ENCODE data around the gene SYNPR.

SYNPR gene

DNA sequence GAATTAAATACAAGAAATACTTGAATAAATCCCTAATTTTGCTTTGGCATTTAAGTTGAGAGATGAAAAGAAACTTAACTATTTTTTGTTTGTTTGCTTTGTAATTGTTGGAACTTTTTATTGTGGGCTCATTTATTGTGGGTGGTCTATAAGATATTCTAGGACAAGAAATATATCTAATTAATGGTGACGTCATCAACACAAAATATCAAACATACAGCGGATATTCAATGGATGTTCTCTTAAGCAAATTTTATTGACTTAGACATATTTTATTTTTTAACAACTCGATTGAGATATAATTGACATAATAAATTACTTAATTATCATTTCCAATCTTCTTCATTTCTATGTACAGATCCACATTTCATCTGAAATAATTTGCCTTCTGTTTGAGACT is 30.0 kb downstream of the SYNPR start:
- DNase-seq: no peak

DNA sequence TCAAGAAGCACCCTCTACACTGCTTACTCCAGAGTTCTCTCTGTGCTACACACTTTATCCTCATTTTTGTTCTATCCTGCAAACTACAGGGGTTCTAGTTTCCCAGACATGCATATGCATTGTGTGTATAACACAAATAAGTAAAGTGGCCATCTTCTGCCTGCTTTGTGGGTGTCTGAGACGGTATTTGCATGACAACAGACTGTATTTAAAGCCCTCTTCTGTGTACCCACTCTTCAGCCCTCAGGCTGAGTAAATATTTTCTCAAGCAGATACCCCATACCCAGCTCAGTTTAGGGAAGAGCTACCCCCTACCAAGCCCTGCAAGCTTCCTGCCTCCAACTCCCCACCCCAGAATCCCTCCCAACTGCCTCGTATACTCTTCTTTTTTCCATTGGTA is 31.7 kb downstream of the SYNPR start:
- no peak for DNase-seq

DNA sequence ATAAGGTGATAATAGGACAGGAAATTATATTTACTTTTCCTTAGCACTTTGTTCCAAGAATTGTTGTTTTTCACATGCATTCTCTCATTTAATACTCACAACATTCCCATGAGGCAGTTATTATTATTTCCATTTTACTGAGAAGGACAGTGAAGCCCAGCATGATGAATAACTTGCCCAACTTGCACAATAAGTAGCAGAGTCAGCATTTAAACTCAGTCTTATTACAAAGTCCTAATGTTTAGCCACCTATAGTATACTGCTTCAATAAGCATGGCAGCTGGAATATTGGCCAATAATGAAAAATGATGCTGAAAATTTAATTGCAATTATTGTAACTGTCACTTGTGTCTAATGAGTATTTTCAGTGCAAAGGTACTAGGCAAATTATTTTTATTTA is 45.7 kb downstream of the SYNPR start:
- DNase-seq: no peak

DNA sequence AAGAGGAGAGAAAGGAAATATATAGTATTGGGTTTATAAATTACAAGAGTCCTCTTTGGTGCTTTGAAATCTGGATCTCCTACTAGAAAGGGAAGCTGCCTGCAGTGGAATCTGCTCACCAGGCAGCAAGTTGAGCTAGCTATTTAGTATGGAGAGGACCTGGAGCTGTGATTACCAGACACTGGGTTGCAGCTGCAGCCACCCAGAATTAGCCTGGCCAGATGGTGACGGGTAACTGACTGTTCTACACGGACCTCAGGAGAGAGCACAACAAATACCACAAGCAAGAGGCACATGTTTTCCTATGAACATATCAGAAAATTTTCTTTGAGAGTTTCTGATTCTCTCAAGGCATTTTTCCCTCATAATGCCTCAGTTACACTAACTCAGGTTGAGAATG is 46.5 kb downstream of the SYNPR start:
- DNase-seq: no peak

DNA sequence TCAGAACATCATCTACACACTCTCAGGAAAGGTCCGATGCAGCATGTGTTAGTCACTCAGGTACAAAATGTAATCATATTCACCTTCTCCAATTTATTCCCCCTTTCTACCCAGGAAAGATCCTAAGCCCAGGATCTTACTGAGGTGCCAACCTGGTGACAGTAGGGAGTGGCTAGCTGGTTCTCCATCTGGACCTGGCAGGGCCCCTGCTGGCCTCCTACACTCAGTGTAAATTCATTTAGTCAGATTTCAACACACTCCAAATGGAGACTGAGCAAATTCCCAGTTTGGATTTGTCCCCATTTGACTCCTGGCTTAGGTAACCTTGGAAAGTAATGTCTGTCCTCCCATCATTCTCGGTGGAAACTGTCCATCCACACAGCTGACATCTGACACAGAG is 47.3 kb downstream of the SYNPR start:
- no peak for DNase-seq

DNA sequence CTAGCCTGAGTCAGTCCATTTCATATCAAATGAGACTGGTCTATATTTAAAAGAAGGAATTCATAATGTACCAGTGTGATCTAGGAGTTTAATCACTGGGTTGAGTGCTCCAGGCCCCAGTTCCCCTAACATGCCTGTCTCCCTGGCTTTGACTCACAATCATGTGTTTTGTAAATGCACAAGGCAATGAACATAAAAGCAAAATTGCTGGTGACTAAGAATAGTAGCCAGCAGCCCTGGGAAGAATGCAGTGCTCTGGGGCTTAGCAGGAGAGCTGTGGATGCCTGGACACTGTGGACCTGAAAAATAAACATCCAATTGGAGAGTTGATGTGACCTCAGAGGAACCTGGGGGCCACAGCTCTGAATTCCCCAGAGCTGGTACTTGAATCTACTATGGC is 50.3 kb downstream of the SYNPR start:
- no peak for DNase-seq

DNA sequence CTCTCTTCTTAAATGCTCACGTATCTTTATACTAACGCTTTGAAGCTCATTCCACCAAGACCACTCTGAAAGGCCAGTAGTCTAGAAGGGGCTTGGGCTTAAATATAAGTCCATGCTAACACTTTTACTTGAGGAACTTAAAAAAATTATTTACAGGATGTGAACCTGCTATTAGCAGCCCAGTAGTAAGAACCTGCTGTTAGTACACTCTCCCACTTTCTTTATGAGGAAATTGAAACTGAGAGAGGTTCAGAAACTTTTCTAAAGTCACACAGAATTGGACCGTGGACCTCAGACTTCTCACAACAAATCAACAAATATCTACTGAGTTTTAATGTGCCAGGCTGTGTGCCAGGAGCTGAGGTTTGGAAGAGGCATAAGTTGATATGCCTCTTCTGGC is 53.4 kb downstream of the SYNPR start:
- DNase-seq: no peak

DNA sequence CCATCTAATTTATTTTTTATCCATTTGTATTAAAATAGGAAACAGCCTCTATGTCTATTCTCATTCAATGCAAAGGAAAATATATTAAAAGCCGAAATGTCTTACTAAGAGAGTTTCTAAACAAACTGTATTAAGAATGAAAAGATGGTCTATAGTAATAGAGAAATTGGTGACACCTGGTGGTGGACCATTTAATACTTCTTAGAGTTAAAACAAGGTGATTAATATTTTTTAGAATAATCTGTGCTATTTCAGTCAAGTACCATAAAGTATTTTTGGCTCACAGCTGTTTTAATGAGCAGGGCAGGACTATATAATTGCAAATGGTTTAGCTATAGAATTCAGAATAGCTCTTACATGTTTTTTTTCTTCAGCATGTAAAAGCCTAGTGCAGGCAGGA is 55.7 kb downstream of the SYNPR start:
- DNase-seq: no peak

DNA sequence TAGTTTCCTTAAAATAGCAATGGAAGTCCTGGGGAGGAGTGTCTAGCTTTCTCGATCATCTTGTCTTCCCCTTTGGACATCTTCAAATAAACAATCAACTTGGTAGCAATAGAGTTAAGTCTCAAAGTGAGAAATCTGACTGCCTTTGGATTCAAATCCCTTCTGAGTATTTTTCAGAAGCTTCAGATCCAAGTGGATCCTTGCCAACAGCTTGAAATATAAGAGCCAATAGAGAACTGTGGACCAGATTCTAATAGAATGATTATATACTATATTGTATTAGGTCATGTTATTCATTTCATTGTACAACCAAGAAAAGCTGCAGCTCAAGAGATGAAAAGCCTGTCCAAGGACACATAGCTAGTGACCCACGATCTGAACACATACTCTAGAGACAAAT is 60.2 kb downstream of the SYNPR start:
- no peak for DNase-seq

DNA sequence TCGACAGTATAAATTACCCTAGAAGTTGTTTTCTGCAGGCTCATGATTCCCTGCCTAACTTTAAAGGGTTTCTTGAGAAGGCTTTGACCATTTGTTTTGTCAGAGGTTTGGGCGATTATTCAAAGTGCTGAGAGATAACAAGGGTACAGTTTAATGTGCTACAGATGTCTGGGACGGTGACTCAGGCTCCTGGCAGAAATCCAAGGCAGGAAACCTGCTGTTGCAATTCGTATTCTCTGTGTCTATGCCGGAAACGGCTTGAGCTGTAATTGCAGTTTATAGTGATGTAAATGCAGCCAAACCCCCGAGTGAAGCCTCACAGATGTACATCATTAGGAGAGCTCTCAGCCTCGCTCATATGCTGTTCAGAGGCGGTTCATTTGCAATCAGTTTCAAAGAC is 65.6 kb downstream of the SYNPR start:
- DNase-seq: peak; percentile 7

DNA sequence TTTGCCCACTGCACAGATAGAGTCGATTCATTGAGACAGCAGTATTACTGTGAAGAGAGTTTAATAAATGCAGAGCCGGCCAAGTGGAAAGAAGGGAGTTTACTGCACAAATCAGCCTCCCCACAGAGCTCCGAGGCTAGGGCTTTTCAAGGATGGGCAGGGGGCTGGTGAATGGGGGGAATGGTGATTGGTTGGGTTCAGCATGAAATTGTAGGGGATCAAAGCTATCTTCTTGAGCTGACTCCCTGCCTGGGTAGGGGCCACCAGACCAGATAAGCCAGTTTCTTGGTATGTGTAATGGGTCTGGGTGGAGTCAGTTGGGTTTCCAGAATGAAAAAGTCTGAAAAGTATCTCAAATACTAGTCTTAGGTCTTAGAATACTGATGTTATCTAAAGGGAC is 66.6 kb downstream of the SYNPR start:
- no peak for DNase-seq

DNA sequence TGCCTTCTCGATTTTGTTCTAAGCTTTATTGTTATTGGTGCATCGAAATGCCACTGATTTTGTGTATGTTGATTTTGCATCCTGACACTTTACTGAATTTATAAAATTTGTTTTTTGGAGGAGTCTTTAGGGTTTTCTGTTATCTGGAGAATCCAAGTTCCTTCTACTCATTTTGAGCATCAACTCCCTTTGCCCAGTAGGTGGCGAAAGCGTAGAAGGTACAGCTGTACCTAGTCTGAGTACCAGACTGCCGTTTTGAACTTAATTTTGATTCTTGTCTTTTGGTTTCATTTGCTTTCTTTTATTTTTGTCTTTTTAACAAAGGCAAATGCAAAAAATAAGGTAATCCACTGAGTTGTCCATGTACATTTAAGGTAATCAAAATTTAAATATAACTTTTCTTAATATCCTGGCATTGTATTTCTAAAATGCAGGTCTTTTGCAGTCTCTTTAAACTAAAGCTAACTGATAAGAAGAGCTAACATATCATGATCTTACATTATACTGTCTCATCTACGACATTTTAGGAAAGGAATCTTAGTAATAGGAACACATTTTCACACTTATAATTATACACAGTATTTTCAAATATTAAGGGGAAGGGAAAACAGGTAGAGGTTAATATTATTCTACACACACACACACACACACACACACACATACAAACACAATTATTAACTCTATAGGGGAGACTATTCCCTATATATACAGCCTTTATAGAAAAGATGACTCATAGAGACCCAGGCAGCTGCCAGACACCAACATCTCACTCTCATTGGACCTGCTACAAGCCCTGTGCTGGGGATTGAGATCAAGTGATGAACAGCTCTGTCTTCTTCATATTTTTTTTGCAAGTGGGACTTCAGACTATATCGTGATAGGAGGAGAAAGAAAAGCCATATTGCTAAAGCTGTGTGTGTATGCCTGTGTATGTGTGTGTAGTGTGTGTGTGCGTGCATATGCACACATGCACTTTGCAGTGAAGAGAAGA is 71.8 kb downstream of the SYNPR start:
- peak; percentile 20 for DNase-seq

DNA sequence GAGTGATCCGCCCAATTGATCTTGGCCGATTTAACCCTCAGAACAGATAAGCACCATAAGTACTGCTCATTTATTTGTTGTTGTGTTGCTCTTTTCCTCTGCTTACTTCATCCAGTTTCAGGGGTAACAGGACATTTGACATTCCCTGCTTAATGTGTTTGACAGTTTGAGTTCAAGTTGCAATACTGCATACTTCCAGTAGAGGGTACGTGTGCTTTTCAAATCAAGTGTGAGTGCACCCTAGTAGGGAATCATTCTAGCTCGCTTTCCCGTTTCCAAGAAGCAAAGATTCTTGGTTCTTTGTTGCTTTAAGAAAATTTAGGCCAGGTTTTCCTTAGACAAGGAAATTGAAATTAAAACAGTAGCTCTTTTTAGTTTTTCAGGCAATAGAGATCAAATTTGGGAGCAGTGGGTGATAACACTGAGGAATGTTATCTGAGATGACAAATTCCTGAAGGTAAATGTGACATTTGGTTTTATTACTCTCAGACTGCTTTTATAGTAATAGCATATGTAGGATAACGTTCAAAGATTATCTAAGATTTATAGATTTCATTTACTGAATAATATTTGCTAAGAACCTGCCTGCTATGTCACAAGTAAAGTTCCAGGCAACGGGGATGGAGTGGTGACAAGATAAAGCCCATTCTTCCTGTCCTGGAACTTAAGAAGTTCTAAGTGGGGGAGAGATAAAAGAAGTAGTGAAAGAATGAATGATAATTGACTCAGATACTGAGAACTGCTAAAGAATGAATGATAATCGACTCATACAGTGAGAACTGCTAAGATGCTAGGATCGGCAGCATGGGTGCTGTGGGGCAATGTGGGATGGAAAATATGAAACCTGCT is 73.3 kb downstream of the SYNPR start:
- DNase-seq: peak; percentile 11

DNA sequence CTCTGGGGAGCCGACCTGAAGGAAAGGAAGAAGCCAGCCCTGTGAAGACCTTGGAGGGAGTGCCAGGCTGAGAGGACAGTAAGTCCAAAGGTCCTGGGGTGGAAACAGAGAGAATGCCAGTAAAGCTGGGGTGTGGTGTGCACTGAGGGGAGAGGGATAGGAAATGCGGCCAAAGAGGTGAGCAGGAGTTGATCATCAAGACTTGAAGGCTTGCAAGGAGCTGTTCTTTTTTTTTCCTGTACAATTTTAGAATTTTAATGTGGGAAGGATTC is 73.8 kb downstream of the SYNPR start:
- DNase-seq: no peak

DNA sequence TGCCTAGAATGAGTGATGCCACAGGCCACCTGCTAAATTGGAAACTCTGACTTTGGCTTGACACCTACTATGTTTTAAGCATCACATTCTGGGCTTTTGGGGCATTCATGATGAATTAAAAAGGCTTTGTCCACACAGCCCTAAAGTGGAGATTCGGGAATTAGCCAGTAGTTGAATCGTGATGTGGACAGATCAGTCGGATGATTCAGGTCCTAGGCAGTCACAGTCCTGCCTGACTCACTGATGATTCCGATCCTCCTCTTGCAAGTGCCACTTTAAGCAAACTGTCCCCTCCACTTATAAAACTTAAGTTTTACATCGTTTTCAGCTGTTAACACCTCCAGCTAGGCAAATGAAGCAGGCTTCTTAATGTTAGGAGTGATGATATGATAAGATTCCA is 75.3 kb downstream of the SYNPR start:
- DNase-seq: no peak

DNA sequence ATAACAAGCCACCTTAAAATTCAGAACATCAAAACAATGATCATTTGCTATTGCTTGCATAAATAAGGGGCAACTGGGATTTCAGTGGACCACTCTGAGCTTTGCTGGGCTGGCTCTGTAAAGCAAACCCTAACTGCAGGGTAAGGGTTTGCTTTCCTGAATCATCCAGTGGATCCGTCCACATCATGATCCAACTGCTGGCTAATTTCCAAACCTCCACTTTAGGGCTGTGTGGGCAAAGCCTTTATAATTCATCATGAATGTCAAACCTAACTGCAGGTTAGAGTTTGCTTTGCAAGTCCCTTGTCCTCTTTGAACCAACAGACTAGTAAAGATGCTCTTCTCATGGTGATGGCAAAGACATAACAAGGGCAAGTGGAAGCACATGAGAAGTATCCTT is 76.1 kb downstream of the SYNPR start:
- no peak for DNase-seq

DNA sequence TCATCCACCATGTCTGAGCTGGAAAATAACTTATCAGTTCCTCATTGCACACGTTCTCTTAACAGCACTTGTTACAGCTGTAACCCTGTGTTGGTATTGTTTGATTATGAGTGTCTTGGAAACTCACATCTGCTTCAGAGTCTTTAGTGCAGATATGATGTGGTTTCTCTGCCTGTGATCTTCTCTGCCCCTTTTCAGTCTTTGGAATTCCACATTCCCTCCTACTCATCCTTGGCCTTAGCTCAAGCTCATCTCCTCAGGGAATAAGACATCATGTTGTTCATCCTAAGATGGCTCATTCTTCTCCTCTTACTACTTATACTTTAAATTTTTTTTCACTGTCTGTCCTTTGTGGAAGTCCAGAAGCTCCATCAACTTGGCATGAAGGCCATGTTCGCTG is 77.7 kb downstream of the SYNPR start:
- no peak for DNase-seq

DNA sequence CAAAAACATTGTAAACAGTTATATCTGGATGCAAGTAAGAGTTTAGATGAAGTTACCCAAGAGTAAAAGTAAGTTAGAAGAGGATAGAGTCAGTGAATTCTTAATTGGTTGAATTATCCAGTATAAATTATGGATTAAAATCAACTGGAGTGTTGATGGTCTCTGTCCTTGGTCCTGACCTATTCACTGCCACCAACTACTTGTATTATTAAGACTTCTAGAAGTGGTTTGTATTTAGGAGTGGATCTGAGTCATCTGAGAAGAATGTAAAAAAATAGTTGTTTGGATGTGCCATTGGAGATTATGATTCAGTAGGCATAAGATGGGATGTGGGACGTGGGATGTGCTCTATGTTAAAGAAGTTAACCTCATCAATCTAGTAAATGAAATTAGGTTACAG is 86.4 kb downstream of the SYNPR start:
- DNase-seq: no peak

DNA sequence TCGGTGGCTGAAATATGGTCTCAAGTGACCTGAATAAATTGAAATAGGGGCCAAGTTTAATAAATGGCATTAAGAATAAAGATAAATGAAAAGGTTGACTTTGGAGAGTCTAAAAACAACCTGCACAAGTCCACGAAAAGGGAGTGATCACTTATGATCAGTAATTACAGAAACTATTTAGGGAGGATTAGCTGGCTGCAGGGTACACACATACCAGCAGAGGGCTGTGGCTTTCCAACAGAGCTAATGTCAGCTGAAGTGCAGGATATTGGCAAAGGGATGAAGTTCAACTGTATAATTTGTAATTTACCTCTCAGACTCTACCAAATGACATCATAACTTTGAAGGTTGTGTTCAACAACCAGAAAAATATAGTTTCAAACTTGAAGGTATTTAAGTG is 86.8 kb downstream of the SYNPR start:
- DNase-seq: no peak

DNA sequence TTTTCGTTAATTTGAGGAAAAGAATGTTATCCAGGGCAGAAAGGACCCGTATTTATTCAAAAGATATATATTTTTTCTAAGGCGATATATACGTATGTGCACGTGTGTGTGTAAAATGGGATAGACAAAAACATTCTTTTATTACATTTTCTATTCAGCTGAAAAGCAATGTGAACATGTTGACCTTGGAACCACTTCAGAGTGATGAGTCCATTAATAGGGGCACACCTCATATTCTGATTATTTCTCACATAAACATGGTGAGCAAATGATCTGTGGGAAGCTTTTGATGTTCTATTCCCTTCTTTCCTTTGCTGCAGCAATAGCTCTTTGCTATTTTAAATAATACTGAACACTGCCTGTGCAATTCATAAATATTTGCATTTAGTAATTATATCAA is 87.6 kb downstream of the SYNPR start:
- DNase-seq: no peak

DNA sequence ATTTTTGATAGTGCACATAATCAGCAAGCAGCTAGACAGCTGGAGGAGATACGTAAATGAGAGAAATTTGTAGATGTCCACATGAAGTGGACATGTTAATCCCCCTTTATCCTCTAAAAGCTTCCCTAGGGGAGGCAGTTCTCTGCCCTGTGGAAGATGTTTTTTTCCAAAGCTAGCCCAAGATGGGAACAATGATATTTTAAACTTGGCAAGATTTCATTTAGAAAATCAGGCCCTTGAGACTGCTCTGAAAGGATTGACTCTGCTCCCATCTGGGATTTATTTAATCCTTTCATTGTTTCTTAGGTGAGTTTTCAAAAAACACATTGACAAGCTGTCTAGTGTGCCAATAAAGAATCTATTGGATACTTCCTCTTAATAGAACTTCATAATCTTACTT is 92.0 kb downstream of the SYNPR start:
- no peak for DNase-seq

DNA sequence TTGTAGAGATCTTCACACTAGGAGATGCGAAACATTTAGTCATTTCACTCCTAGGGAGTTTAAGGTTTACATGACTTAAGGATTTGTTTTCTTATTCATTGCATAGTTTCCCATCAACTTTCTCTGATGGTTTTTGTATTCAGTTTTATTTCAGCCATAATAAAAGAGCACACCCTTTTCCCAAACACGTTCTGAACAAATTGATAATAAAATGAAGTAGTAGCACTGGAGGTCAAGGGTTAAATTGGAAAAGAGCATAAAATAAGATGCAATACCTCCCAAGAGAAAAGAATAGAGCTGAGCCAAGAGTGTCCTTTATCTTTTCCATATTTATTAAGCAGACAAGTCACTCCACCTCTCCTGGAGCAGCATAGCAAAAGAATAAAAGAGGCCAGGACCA is 104.9 kb downstream of the SYNPR start:
- no peak for DNase-seq

DNA sequence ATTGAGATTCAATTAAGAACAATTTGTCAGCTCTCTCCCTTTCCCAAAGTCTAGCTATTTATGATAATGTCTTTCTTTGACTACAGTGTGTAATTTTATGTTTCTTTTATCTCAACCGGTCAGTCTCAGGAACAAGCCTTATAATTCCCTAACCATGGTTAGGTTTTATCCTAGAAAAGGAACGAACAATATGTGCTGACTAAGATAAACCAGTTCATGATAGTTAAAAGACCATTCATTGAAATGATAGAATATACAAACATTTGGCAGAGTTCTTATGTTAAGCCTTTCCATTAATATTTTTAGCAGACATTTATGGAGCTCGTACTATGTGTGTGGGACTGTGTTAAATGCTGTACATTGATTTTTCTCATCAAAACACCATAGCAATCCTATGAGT is 106.3 kb downstream of the SYNPR start:
- no peak for DNase-seq

DNA sequence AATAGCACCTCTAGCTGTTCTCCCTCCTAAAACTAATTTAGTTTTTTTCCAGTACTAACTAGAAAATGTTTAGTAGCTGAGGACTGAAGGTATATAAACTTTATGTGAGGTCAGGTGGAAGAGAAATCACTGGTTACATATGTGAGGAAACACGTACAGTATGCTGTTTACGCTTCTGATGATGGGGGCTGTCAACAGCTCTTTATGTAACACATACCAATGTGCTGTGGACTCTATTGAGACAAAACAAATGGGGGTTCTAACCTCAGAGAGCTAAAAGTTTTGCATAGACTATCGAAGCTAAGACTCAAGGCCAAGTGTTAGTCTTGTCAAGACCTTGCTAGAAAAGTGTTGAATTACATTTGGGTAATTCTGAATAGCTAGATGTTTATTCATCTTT is 107.5 kb downstream of the SYNPR start:
- DNase-seq: no peak

Measured in CD4-positive, alpha-beta T cell treated with Interleukin-12 subunit alpha and Interleukin-12 subunit beta, for 1 hour (primary cell).